Stimulated activated CD4-positive, alpha-beta T cell treated with anti-CD3 and anti-CD28 coated beads, TNF-alpha, amount 100 ng/mL, for 1 hour (primary cell): Measurements from ENCODE around the gene CEP295NL.
A peak's percentile ranks its signal among the peaks of the same experiment; 100 is the strongest.
"Not testable (repeated sequence)": the region's sequence is repeated elsewhere in the genome, so short reads cannot be mapped to it uniquely, and the experiment has no call there.

ENCODE experiments used
- DNase-seq, 3 donors: peaks; one replicate each; pipeline ENCODE4 v3.0.0-alpha.2; 2020; ENCODE audit warnings: low read depth in 3 of 3, low spot score in 1 of 3

CEP295NL gene

GRCh38 chr17:78903101-78903779 lies at the start of gene CEP295NL:
Gene CEP295NL, minus strand, starts transcription at chr17:78903201. Its CDS starts 1,373 bp downstream, at chr17:78901828.
- no peak for DNase-seq

GRCh38 chr17:78952706-78953105 lies 49.7 kb upstream of the CEP295NL start:
- no peak for DNase-seq

GRCh38 chr17:78951967-78952551 lies 49.1 kb upstream of the CEP295NL start:
- no peak for DNase-seq

GRCh38 chr17:78950870-78951269 lies 47.9 kb upstream of the CEP295NL start:
- no peak for DNase-seq

- DNase-seq: no peak
Measured at GRCh38 chr17:78947235-78948149, 44.5 kb upstream of the CEP295NL start.

- DNase-seq: no peak
Measured at GRCh38 chr17:78946631-78947030, 43.6 kb upstream of the CEP295NL start.

- DNase-seq: no peak
Measured at GRCh38 chr17:78946131-78946530, 43.1 kb upstream of the CEP295NL start.

- DNase-seq: not testable (repeated sequence)
Measured at GRCh38 chr17:78945455-78945854, 42.5 kb upstream of the CEP295NL start.

- no peak for DNase-seq
Measured at GRCh38 chr17:78944956-78945355, 42.0 kb upstream of the CEP295NL start.

- no peak for DNase-seq
Measured at GRCh38 chr17:78944026-78944425, 41.0 kb upstream of the CEP295NL start.

GRCh38 chr17:78940708-78941107 lies 37.7 kb upstream of the CEP295NL start:
- DNase-seq: no peak

GRCh38 chr17:78940258-78940657 lies 37.3 kb upstream of the CEP295NL start:
- no peak for DNase-seq

GRCh38 chr17:78939615-78940014 lies 36.6 kb upstream of the CEP295NL start:
- no peak for DNase-seq

GRCh38 chr17:78937561-78937960 lies 34.6 kb upstream of the CEP295NL start:
- no peak for DNase-seq

- DNase-seq: no peak
Measured at GRCh38 chr17:78935419-78936323, 32.7 kb upstream of the CEP295NL start.

GRCh38 chr17:78934681-78935418 lies 31.8 kb upstream of the CEP295NL start:
- DNase-seq: no peak

- DNase-seq: no peak
Measured at GRCh38 chr17:78933959-78934568, 31.1 kb upstream of the CEP295NL start.

GRCh38 chr17:78933025-78933958 lies 30.3 kb upstream of the CEP295NL start:
- DNase-seq: peak in 2 of 3 donors; percentile 10 to 15
